HepG2 (cell line): ENCODE data around the gene ENSA. TPM values are rescaled to one million over a fixed set of nuclear protein-coding genes. Genes with fewer than 3 reads are reported as not detected.

Experiments used
- EED ChIP-seq: sonication (generic); formaldehyde crosslinking; IDR thresholded peaks from 2 replicates; pipeline ENCODE4 v1.5.0; 2020; ENCODE audit warnings: mild to moderate bottlenecking, missing genetic modification reagents
- NFRKB ChIP-seq: fragments of 450-650 bp; IDR thresholded peaks from 2 replicates; pipeline ENCODE4 v1.6.1; 2017
- RELA ChIP-seq: sonication (generic); formaldehyde crosslinking; IDR thresholded peaks from 2 replicates; pipeline ENCODE4 v1.4.0; 2020; ENCODE audit warnings: missing genetic modification reagents
- REXO4 ChIP-seq: sonication (generic); formaldehyde crosslinking; IDR thresholded peaks from 2 replicates; pipeline ENCODE4 v1.8.0; 2022; ENCODE audit warnings: missing genetic modification reagents, mild to moderate bottlenecking, borderline replicate concordance
- U2AF2 ChIP-seq: fragments of 200-400 bp; formaldehyde crosslinking; IDR thresholded peaks from 2 replicates; pipeline ENCODE4 v1.6.1; 2017; ENCODE audit warnings: low read depth, mild to moderate bottlenecking, low read length
- ZFP1 ChIP-seq: IDR thresholded peaks from 2 replicates; pipeline ENCODE4 v1.6.1; 2016
- ZNF501 ChIP-seq: sonication (generic); formaldehyde crosslinking; IDR thresholded peaks from 2 replicates; pipeline ENCODE4 v1.5.1; 2020; ENCODE audit warnings: mild to moderate bottlenecking, moderate library complexity, missing genetic modification reagents
- polyA plus RNA-seq, 8 experiments: library from polyadenylated mRNA; depleted of rRNA in 3 of 8; stranded (reverse) in 7 of 8; unstranded in 1 of 8; fragments of >200 nt; fragmentation: Illumina TruSeq in 4 of 8; extraction: Trizol in 4 of 8; gene quantifications; 2 replicates each; pipeline versions ENCODE4 v1.2.1 to v1.2.3, GENCODE V29; 2011 to 2016; ENCODE audit warnings: low read depth in 4 of 8, missing spikeins in 1 of 8, mixed read lengths in 1 of 8; ENCODE audit not compliant: insufficient read depth in 1 of 8
- total RNA-seq, 5 experiments: library from RNA; depleted of rRNA; stranded (reverse); fragments of >200 nt; fragmentation: Illumina TruSeq; extraction: Trizol; gene quantifications; 2 replicates each; pipeline ENCODE4 v1.2.3, GENCODE V29; 2016; ENCODE audit warnings: low read depth in 1 of 5
- TF ChIP-seq, protein P1 (sequence below): sonication (generic); formaldehyde crosslinking; IDR thresholded peaks from 2 replicates; pipeline ENCODE4 v1.5.0; 2020; ENCODE audit warnings: mild to moderate bottlenecking, missing genetic modification reagents, borderline replicate concordance
- TF ChIP-seq, protein P2 (sequence below): sonication (generic); formaldehyde crosslinking; IDR thresholded peaks from 2 replicates; pipeline ENCODE4 v1.4.0; 2020; ENCODE audit warnings: missing genetic modification reagents, borderline replicate concordance
- TF ChIP-seq, protein P3 (sequence below): sonication (generic); formaldehyde crosslinking; IDR thresholded peaks from 2 replicates; pipeline ENCODE4 v1.4.0; 2020; ENCODE audit warnings: missing genetic modification reagents

The ENSA gene
- total and polyA plus RNA-seq, 2 of the 13 experiments (the other 11 are each of a cell fraction or from before 2014, with no cell fraction given) = 54.5 to 111 TPM

DNA sequence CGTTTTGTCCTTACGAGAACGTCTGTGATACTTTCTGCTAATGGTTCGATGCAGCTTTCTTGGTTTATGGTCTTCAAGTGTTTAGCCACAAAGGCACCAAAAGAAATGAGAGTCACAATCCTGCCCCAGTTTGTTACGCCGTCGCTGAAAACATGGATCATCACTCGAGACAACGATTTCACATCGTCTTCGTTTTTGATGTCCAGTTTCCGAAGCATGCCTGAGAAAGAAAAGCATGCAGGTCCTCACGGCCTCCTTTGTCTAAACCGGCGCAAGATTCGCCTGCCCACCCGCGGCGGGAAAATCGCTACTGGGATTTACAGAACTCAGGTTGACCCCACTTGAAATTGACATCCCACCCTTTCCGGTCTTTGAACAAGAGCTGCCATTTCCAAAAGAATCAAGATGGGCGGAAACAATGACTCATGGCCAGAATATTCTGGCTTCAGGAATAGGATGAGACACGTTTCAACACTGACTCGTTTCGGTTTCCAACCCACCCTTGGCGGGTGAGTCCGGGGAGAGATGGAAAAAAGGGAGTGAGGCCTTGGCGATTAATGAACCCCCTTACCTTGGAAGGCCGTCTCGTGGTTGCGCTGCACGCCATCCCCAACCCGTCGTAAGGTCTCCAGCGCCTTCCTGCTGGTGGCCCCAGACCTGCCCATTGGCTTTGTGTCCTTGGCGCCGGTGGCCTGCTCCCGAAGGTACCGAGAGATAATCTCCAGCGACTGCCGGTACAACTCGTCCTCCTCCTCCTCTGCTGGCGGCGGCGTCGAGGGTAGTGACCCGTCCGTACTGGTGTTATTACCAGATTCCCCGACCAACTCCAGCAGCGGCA is 50.9 kb downstream of the ENSA start (continued):
- TF ChIP-seq, protein P1, sequence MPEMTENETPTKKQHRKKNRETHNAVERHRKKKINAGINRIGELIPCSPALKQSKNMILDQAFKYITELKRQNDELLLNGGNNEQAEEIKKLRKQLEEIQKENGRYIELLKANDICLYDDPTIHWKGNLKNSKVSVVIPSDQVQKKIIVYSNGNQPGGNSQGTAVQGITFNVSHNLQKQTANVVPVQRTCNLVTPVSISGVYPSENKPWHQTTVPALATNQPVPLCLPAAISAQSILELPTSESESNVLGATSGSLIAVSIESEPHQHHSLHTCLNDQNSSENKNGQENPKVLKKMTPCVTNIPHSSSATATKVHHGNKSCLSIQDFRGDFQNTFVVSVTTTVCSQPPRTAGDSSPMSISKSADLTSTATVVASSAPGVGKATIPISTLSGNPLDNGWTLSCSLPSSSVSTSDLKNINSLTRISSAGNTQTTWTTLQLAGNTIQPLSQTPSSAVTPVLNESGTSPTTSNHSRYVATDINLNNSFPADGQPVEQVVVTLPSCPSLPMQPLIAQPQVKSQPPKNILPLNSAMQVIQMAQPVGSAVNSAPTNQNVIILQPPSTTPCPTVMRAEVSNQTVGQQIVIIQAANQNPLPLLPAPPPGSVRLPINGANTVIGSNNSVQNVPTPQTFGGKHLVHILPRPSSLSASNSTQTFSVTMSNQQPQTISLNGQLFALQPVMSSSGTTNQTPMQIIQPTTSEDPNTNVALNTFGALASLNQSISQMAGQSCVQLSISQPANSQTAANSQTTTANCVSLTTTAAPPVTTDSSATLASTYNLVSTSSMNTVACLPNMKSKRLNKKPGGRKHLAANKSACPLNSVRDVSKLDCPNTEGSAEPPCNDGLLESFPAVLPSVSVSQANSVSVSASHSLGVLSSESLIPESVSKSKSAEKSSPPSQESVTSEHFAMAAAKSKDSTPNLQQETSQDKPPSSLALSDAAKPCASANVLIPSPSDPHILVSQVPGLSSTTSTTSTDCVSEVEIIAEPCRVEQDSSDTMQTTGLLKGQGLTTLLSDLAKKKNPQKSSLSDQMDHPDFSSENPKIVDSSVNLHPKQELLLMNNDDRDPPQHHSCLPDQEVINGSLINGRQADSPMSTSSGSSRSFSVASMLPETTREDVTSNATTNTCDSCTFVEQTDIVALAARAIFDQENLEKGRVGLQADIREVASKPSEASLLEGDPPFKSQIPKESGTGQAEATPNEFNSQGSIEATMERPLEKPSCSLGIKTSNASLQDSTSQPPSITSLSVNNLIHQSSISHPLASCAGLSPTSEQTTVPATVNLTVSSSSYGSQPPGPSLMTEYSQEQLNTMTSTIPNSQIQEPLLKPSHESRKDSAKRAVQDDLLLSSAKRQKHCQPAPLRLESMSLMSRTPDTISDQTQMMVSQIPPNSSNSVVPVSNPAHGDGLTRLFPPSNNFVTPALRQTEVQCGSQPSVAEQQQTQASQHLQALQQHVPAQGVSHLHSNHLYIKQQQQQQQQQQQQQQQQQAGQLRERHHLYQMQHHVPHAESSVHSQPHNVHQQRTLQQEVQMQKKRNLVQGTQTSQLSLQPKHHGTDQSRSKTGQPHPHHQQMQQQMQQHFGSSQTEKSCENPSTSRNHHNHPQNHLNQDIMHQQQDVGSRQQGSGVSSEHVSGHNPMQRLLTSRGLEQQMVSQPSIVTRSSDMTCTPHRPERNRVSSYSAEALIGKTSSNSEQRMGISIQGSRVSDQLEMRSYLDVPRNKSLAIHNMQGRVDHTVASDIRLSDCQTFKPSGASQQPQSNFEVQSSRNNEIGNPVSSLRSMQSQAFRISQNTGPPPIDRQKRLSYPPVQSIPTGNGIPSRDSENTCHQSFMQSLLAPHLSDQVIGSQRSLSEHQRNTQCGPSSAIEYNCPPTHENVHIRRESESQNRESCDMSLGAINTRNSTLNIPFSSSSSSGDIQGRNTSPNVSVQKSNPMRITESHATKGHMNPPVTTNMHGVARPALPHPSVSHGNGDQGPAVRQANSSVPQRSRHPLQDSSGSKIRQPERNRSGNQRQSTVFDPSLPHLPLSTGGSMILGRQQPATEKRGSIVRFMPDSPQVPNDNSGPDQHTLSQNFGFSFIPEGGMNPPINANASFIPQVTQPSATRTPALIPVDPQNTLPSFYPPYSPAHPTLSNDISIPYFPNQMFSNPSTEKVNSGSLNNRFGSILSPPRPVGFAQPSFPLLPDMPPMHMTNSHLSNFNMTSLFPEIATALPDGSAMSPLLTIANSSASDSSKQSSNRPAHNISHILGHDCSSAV = no peak
- no peak for TF ChIP-seq EED (CRISPR knock-in tag)
- TF ChIP-seq NFRKB = no peak
- TF ChIP-seq, protein P2, sequence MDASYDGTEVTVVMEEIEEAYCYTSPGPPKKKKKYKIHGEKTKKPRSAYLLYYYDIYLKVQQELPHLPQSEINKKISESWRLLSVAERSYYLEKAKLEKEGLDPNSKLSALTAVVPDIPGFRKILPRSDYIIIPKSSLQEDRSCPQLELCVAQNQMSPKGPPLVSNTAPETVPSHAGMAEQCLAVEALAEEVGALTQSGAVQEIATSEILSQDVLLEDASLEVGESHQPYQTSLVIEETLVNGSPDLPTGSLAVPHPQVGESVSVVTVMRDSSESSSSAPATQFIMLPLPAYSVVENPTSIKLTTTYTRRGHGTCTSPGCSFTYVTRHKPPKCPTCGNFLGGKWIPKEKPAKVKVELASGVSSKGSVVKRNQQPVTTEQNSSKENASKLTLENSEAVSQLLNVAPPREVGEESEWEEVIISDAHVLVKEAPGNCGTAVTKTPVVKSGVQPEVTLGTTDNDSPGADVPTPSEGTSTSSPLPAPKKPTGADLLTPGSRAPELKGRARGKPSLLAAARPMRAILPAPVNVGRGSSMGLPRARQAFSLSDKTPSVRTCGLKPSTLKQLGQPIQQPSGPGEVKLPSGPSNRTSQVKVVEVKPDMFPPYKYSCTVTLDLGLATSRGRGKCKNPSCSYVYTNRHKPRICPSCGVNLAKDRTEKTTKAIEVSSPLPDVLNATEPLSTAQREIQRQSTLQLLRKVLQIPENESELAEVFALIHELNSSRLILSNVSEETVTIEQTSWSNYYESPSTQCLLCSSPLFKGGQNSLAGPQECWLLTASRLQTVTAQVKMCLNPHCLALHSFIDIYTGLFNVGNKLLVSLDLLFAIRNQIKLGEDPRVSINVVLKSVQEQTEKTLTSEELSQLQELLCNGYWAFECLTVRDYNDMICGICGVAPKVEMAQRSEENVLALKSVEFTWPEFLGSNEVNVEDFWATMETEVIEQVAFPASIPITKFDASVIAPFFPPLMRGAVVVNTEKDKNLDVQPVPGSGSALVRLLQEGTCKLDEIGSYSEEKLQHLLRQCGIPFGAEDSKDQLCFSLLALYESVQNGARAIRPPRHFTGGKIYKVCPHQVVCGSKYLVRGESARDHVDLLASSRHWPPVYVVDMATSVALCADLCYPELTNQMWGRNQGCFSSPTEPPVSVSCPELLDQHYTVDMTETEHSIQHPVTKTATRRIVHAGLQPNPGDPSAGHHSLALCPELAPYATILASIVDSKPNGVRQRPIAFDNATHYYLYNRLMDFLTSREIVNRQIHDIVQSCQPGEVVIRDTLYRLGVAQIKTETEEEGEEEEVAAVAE (CRISPR knock-in tag) = no peak
- TF ChIP-seq REXO4 (CRISPR knock-in tag) = no peak
- TF ChIP-seq U2AF2 = no peak
- no peak for TF ChIP-seq RELA (CRISPR knock-in tag)
- TF ChIP-seq, protein P3, sequence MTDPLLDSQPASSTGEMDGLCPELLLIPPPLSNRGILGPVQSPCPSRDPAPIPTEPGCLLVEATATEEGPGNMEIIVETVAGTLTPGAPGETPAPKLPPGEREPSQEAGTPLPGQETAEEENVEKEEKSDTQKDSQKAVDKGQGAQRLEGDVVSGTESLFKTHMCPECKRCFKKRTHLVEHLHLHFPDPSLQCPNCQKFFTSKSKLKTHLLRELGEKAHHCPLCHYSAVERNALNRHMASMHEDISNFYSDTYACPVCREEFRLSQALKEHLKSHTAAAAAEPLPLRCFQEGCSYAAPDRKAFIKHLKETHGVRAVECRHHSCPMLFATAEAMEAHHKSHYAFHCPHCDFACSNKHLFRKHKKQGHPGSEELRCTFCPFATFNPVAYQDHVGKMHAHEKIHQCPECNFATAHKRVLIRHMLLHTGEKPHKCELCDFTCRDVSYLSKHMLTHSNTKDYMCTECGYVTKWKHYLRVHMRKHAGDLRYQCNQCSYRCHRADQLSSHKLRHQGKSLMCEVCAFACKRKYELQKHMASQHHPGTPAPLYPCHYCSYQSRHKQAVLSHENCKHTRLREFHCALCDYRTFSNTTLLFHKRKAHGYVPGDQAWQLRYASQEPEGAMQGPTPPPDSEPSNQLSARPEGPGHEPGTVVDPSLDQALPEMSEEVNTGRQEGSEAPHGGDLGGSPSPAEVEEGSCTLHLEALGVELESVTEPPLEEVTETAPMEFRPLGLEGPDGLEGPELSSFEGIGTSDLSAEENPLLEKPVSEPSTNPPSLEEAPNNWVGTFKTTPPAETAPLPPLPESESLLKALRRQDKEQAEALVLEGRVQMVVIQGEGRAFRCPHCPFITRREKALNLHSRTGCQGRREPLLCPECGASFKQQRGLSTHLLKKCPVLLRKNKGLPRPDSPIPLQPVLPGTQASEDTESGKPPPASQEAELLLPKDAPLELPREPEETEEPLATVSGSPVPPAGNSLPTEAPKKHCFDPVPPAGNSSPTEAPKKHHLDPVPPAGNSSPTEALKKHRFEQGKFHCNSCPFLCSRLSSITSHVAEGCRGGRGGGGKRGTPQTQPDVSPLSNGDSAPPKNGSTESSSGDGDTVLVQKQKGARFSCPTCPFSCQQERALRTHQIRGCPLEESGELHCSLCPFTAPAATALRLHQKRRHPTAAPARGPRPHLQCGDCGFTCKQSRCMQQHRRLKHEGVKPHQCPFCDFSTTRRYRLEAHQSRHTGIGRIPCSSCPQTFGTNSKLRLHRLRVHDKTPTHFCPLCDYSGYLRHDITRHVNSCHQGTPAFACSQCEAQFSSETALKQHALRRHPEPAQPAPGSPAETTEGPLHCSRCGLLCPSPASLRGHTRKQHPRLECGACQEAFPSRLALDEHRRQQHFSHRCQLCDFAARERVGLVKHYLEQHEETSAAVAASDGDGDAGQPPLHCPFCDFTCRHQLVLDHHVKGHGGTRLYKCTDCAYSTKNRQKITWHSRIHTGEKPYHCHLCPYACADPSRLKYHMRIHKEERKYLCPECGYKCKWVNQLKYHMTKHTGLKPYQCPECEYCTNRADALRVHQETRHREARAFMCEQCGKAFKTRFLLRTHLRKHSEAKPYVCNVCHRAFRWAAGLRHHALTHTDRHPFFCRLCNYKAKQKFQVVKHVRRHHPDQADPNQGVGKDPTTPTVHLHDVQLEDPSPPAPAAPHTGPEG (CRISPR knock-in tag) = no peak
- TF ChIP-seq ZNF501 (CRISPR knock-in tag) = peak; percentile 72; the same call in 1 of the 2 replicates
- TF ChIP-seq ZFP1 (CRISPR knock-in tag) = no peak
